Spleen (tissue), 13 donors: Measurements from ENCODE around the gene NIPSNAP2. TPM values are rescaled to one million over a fixed set of nuclear protein-coding genes. Genes with fewer than 3 reads are reported as not detected.
A peak's percentile ranks its signal among the peaks of the same experiment; 100 is the strongest.

Source experiments
- DNase-seq: peaks from one replicate; pipeline ENCODE4 v3.0.0-alpha.2; 2020
- H3K27ac ChIP-seq, 8 donors: fragments of 200-600 bp; sonication (generic) in 7 of 8; 1 replicate in 4 of 8; 2 replicates in 4 of 8; pipeline versions ENCODE4 v1.5.0 to v1.8.0; 2016 to 2021; ENCODE audit warnings: inconsistent platforms in 4 of 8, mild to moderate bottlenecking in 4 of 8, moderate library complexity in 1 of 8
- H3K27me3 ChIP-seq, 7 donors: fragments of 200-600 bp; sonication (generic) in 6 of 7; replicated peaks in 1 of 7; 1 replicate in 4 of 7; 2 replicates in 3 of 7; pipeline versions ENCODE4 v1.5.0 to v1.8.0; 2016 to 2021; ENCODE audit warnings: inconsistent platforms in 3 of 7, mild to moderate bottlenecking in 1 of 7
- H3K36me3 ChIP-seq, 6 donors: fragments of 200-600 bp; sonication (generic) in 5 of 6; 1 replicate in 4 of 6; 2 replicates in 2 of 6; pipeline versions ENCODE4 v1.5.0 to v1.8.0; 2016 to 2021; ENCODE audit warnings: inconsistent platforms in 2 of 6
- H3K4me1 ChIP-seq, 6 donors: fragments of 200-600 bp; sonication (generic) in 5 of 6; 1 replicate in 3 of 6; 2 replicates in 3 of 6; pipeline versions ENCODE4 v1.5.0 to v1.8.0; 2016 to 2021; ENCODE audit warnings: inconsistent platforms in 3 of 6
- H3K4me3 ChIP-seq, 8 donors: fragments of 200-600 bp; sonication (generic) in 7 of 8; 1 replicate in 4 of 8; 2 replicates in 4 of 8; pipeline versions ENCODE4 v1.5.0 to v1.8.0; 2016 to 2021; ENCODE audit warnings: inconsistent platforms in 4 of 8, mild to moderate bottlenecking in 4 of 8, moderate library complexity in 2 of 8
- H3K9me3 ChIP-seq, 8 donors: fragments of 200-600 bp; sonication (generic) in 7 of 8; 1 replicate in 4 of 8; 2 replicates in 4 of 8; pipeline versions ENCODE4 v1.5.0 to v1.8.0; 2016 to 2021; ENCODE audit warnings: inconsistent platforms in 4 of 8
- CTCF ChIP-seq, 11 experiments: fragments of 200-600 bp in 7 of 11; fragments of 450-650 bp in 4 of 11; sonication (generic) in 4 of 11; IDR thresholded peaks in 8 of 11; conservative IDR thresholded peaks in 3 of 11; 1 replicate in 7 of 11; 2 replicates in 4 of 11; pipeline versions ENCODE4 v1.4.0 to v1.8.0; 2016 to 2021; ENCODE audit warnings: antibody characterized with exemption in 11 of 11, inconsistent platforms in 4 of 11, mild to moderate bottlenecking in 1 of 11
- POLR2A ChIP-seq, 3 donors: fragments of 450-650 bp; IDR thresholded peaks; one replicate each; pipeline ENCODE4 v1.5.1; 2017; ENCODE audit warnings: antibody characterized with exemption in 3 of 3, mild to moderate bottlenecking in 1 of 3
- POLR2AphosphoS5 ChIP-seq, 3 donors: sonication (generic); formaldehyde crosslinking; IDR thresholded peaks; one replicate each; pipeline ENCODE4 v1.5.1; 2017; ENCODE audit warnings: antibody characterized with exemption in 3 of 3
- WGBS, 5 donors: extraction: QIAGEN DNeasy Blood & Tissue Kit in 3 of 5; methylation state at CpG; one replicate each; pipeline versions ENCODE4 v1.1.5 to v1.1.7; 2013 to 2018; 5-methylcytosine and 5-hydroxymethylcytosine counted together
- intact Hi-C: fragments of 100-400 bp; cut with DNase I; formaldehyde crosslinking; loops from one replicate; pipeline ENCODE4 v1.15.0; 2023; ENCODE audit warnings: low total_unique reads
- long read RNA-seq, 2 donors: transcript quantifications; one replicate each; lab custom pipeline, GENCODE V29; 2026
- polyA plus RNA-seq, 3 donors: library from polyadenylated mRNA; stranded (reverse); fragments of 200-250 nt; gene quantifications; one replicate each; pipeline ENCODE4 v1.2.1, GENCODE V29; 2013
- total RNA-seq, 7 donors: library from RNA; depleted of rRNA in 3 of 7; stranded (reverse); fragments of >200 nt in 3 of 7; fragmentation: NEBNext Ultra II Directional in 4 of 7; extraction: Animal tissue kit (Norgen Biotek cat#: 25700) in 4 of 7; gene quantifications; one replicate each; pipeline versions ENCODE4 v1.1.0 to v1.2.1, GENCODE V29; 2016 to 2021
- donor health status: healthy with polysubstance abuse.
- donor health status: DM: no; HTN: no; CAD: no; lungs with moderate emphysema.
- donor health status: DM: no; HTN: no; CAD: no.
- donor health status: Bipolar disorder and iron deficiency.
- donor health status: healthy.
- donor health status: DM: no; HTN: no; CAD: no.
- donor health status: DM: yes; HTN: yes; CAD: no.

The NIPSNAP2 gene
- total RNA-seq (10 to 100 TPM; 31.8 to 54.1 (median 37.1) TPM), polyA plus RNA-seq (10 to 100 TPM; 26.8 to 44.6 (median 29.7) TPM)
- long read RNA-seq, donor 1, transcript NIPSNAP2-201 (10 exons, 1,999 nt), result major isoform, 26 of 79 reads
- long read RNA-seq, donor 1, partial matches to known transcripts, result 51 of 79 reads
- long read RNA-seq, donor 1, other reads (novel, unspliced or antisense), result 0 of 79 reads
- long read RNA-seq, donor 2, transcript NIPSNAP2-201 (10 exons, 1,999 nt), result major isoform, 16 of 40 reads
- long read RNA-seq, donor 2, partial matches to known transcripts, result 24 of 40 reads
- long read RNA-seq, donor 2, other reads (novel, unspliced or antisense), result 0 of 40 reads

- Histone ChIP-seq H3K4me1 (peaks cover 10 to 49% (median 28%) of the 10 kb centered on the region in 6 donors), H3K27ac (peak within 1 kb of the TSS; percentile 74 to 97 (median 94)), H3K9me3 (no peaks in the 10 kb centered on the region), H3K36me3 (peaks cover 0 to 25% (median 0%) of the 10 kb centered on the region in 6 donors), H3K4me3 (peak within 1 kb of the TSS; percentile 45 to 91 (median 64)), H3K27me3 (no peaks in the 10 kb centered on the region)
- peak; percentile 63 to 83 (median 81) for TF ChIP-seq POLR2AphosphoS5 (IDR thresholded peaks at IDR 0.05)
- peak in 7 of 11 experiments; percentile 11 to 69 (median 56) for TF ChIP-seq CTCF (IDR thresholded peaks at IDR 0.05 in 8 of 11, conservative IDR thresholded peaks at IDR 0.05 in 3 of 11)
- TF ChIP-seq POLR2A (IDR thresholded peaks at IDR 0.05), result peak in 1 of 3 donors; percentile 58
- intact Hi-C loops, result loop anchor here (10.0 kb wide), 1 partner anchor 680 kb away; no protein-coding TSS in a partner anchor
- peak; percentile 95 for DNase-seq
- 0 to 1% (median 0%) methylated on average over 43 to 105 of the region's 105 CpGs for WGBS, 5 donors
These were observed at the start of gene NIPSNAP2 for GRCh38 chr7:55964261-55965099. Gene NIPSNAP2, plus strand, starts transcription at chr7:55964585. Its CDS starts 25 bp downstream, at chr7:55964610.

- no peak overlapping the region for H3K4me3 ChIP-seq
- 93 to 100% (median 100%) methylated on average over 1 of the region's 1 CpG for WGBS, 5 donors
- no peak overlapping the region for H3K27ac ChIP-seq
- H3K36me3 ChIP-seq, result peaks cover 0 to 34% (median 10%) of the 10 kb centered on the region in 6 donors
- H3K4me1 ChIP-seq, result no peaks in the 10 kb centered on the region
- intact Hi-C loops, result no loop called here
- no peaks in the 10 kb centered on the region for H3K27me3 ChIP-seq
- H3K9me3 ChIP-seq, result no peaks in the 10 kb centered on the region
- no peak for TF ChIP-seq POLR2A (IDR thresholded peaks at IDR 0.05)
- TF ChIP-seq CTCF (IDR thresholded peaks at IDR 0.05 in 8 of 11, conservative IDR thresholded peaks at IDR 0.05 in 3 of 11), result no peak
- TF ChIP-seq POLR2AphosphoS5 (IDR thresholded peaks at IDR 0.05), result no peak
- DNase-seq, result no peak
These were observed 46.6 kb upstream of the NIPSNAP2 start for GRCh38 chr7:55917771-55918170.

- 75 to 90% (median 83%) methylated on average over 5 of the region's 5 CpGs for WGBS, 5 donors
- no peak for DNase-seq
- no peak for TF ChIP-seq POLR2A (IDR thresholded peaks at IDR 0.05)
- TF ChIP-seq CTCF (IDR thresholded peaks at IDR 0.05 in 8 of 11, conservative IDR thresholded peaks at IDR 0.05 in 3 of 11), result no peak
- no peak for TF ChIP-seq POLR2AphosphoS5 (IDR thresholded peaks at IDR 0.05)
These were observed 36.2 kb upstream of the NIPSNAP2 start for GRCh38 chr7:55928006-55928767.

More at GRCh38 chr7:55928006-55928767, 36.2 kb upstream of the NIPSNAP2 start:
- Histone ChIP-seq H3K27me3 (no peaks in the 10 kb centered on the region), H3K36me3 (peaks cover 0 to 62% (median 2%) of the 10 kb centered on the region in 6 donors), H3K4me3 (no peak overlapping the region), H3K27ac (no peak overlapping the region), H3K9me3 (peaks cover 0 to 29% (median 5%) of the 10 kb centered on the region in 8 donors), H3K4me1 (no peaks in the 10 kb centered on the region)
- intact Hi-C loops, result no loop called here
